CD14-positive monocyte (primary cell): ENCODE results near the gene C2CD5. TPM values are rescaled to one million over a fixed set of nuclear protein-coding genes. Genes with fewer than 3 reads are reported as not detected.

ENCODE experiments used
- DNase-seq, 3 donors: peaks; one replicate each; pipeline ENCODE4 v3.0.0-alpha.2; 2011 to 2022
- H2AFZ ChIP-seq: 2 replicates; pipeline ENCODE4 v1.6.0; 2012; ENCODE audit warnings: mild to moderate bottlenecking, low read depth, low read length, inconsistent platforms; ENCODE audit not compliant: insufficient read depth, poor library complexity, severe bottlenecking
- H3K27ac ChIP-seq, 2 donors: 1 replicate in 1 of 2; 2 replicates in 1 of 2; pipeline ENCODE4 v1.5.1; 2012 to 2013; ENCODE audit warnings: low read length in 2 of 2, control low read depth in 1 of 2, inconsistent platforms in 1 of 2, low read depth in 1 of 2, mild to moderate bottlenecking in 1 of 2
- H3K27me3 ChIP-seq, 2 donors: one replicate each; pipeline versions ENCODE4 v1.6.0 to v1.6.1; 2011 to 2013; ENCODE audit warnings: low read length in 2 of 2; ENCODE audit not compliant: control insufficient read depth in 2 of 2, insufficient read depth in 2 of 2
- H3K36me3 ChIP-seq, 2 donors: replicated peaks in 1 of 2; 1 replicate in 1 of 2; 2 replicates in 1 of 2; pipeline versions ENCODE4 v1.5.1 to v1.6.1; 2012 to 2013; ENCODE audit warnings: low read length in 2 of 2, control low read depth in 1 of 2, inconsistent platforms in 1 of 2, mild to moderate bottlenecking in 1 of 2; ENCODE audit not compliant: insufficient read depth in 2 of 2, control insufficient read depth in 1 of 2
- H3K4me1 ChIP-seq, 2 donors: 1 replicate in 1 of 2; 2 replicates in 1 of 2; pipeline versions ENCODE4 v1.5.1 to v1.6.1; 2012 to 2013; ENCODE audit warnings: low read length in 2 of 2, control low read depth in 1 of 2, inconsistent platforms in 1 of 2, mild to moderate bottlenecking in 1 of 2, moderate library complexity in 1 of 2; ENCODE audit not compliant: insufficient read depth in 2 of 2, control insufficient read depth in 1 of 2
- H3K4me2 ChIP-seq: replicated peaks from 2 replicates; pipeline ENCODE3; 2012; ENCODE audit warnings: low read length, moderate library complexity, mild to moderate bottlenecking; ENCODE audit not compliant: poor library complexity, severe bottlenecking; ENCODE audit errors: extremely low read depth
- H3K4me3 ChIP-seq, 3 experiments: fragments of 200-600 bp in 1 of 3; sonication (generic) in 1 of 3; replicated peaks in 1 of 3; 1 replicate in 2 of 3; 2 replicates in 1 of 3; pipeline ENCODE4 v1.5.1; 2011 to 2013; ENCODE audit warnings: low read length in 3 of 3, mild to moderate bottlenecking in 3 of 3, control low read depth in 2 of 3, low read depth in 2 of 3, inconsistent platforms in 1 of 3, moderate library complexity in 1 of 3
- H3K79me2 ChIP-seq: 2 replicates; pipeline ENCODE4 v1.6.0; 2012; ENCODE audit warnings: mild to moderate bottlenecking, control low read depth, inconsistent platforms, low read length, moderate library complexity; ENCODE audit not compliant: insufficient read depth
- H3K9ac ChIP-seq: 2 replicates; pipeline ENCODE4 v1.6.0; 2017; ENCODE audit warnings: low read length, mild to moderate bottlenecking; ENCODE audit not compliant: insufficient read depth, poor library complexity, severe bottlenecking
- H3K9me3 ChIP-seq, 2 donors: replicated peaks in 1 of 2; 1 replicate in 1 of 2; 2 replicates in 1 of 2; pipeline versions ENCODE4 v1.5.1 to v1.6.1; 2012 to 2013; ENCODE audit warnings: low read length in 2 of 2, control low read depth in 1 of 2; ENCODE audit not compliant: control insufficient read depth in 1 of 2, insufficient read depth in 1 of 2
- H4K20me1 ChIP-seq: 2 replicates; pipeline ENCODE4 v1.6.0; 2012; ENCODE audit warnings: mild to moderate bottlenecking, low read length, control low read depth, moderate library complexity; ENCODE audit not compliant: insufficient read depth
- H3K27ac Mint-ChIP-seq, 7 donors: one replicate each; pipeline ENCODE4 v1.8.0; 2020; ENCODE audit warnings: mild to moderate bottlenecking in 7 of 7, mixed read lengths in 7 of 7, moderate library complexity in 6 of 7, inconsistent platforms in 2 of 7
- H3K27me3 Mint-ChIP-seq, 3 donors: one replicate each; pipeline ENCODE4 v1.8.0; 2021 to 2022; ENCODE audit warnings: low read depth in 3 of 3, mild to moderate bottlenecking in 3 of 3, mixed read lengths in 3 of 3, moderate library complexity in 3 of 3, inconsistent platforms in 1 of 3
- H3K36me3 Mint-ChIP-seq, 2 donors: one replicate each; pipeline ENCODE4 v1.8.0; 2020; ENCODE audit warnings: mixed read lengths in 2 of 2, inconsistent platforms in 1 of 2, mild to moderate bottlenecking in 1 of 2
- H3K4me1 Mint-ChIP-seq: one replicate; pipeline ENCODE4 v1.8.0; 2020; ENCODE audit warnings: mild to moderate bottlenecking, mixed read lengths
- H3K4me3 Mint-ChIP-seq, 2 donors: one replicate each; pipeline ENCODE4 v1.8.0; 2020; ENCODE audit warnings: mild to moderate bottlenecking in 2 of 2, mixed read lengths in 2 of 2, moderate library complexity in 1 of 2
- H3K9me3 Mint-ChIP-seq, 7 donors: one replicate each; pipeline ENCODE4 v1.8.0; 2020 to 2022; ENCODE audit warnings: mixed read lengths in 7 of 7, mild to moderate bottlenecking in 6 of 7, moderate library complexity in 6 of 7, inconsistent platforms in 2 of 7
- CTCF ChIP-seq: fragments of 200-600 bp; IDR thresholded peaks from one replicate; pipeline ENCODE4 v1.8.0; 2022; ENCODE audit warnings: antibody characterized with exemption, mild to moderate bottlenecking
- WGBS: methylation state at CpG from one replicate; pipeline ENCODE4 v1.1.5; 2013; ENCODE audit warnings: missing lambda C conversion rate; ENCODE audit not compliant: insufficient coverage; 5-methylcytosine and 5-hydroxymethylcytosine counted together
- intact Hi-C, 2 donors: fragments of 100-400 bp; cut with micrococcal nuclease; formaldehyde crosslinking; loops; one replicate each; pipeline versions ENCODE4 v1.15.0 to v1.15.1; 2023
- polyA plus RNA-seq, 3 donors: library from polyadenylated mRNA; depleted of rRNA in 1 of 3; unstranded in 2 of 3; stranded (reverse) in 1 of 3; fragments of 300-500 nt in 2 of 3; fragments of >200 nt in 1 of 3; fragmentation: Illumina TruSeq in 2 of 3; gene quantifications; 1 replicate in 2 of 3; 2 replicates in 1 of 3; pipeline ENCODE4 v1.2.3, GENCODE V29; 2012 to 2021

The C2CD5 gene
- polyA plus RNA-seq, 3 donors = 13.0 to 22.8 (median 13.6) TPM

DNA sequence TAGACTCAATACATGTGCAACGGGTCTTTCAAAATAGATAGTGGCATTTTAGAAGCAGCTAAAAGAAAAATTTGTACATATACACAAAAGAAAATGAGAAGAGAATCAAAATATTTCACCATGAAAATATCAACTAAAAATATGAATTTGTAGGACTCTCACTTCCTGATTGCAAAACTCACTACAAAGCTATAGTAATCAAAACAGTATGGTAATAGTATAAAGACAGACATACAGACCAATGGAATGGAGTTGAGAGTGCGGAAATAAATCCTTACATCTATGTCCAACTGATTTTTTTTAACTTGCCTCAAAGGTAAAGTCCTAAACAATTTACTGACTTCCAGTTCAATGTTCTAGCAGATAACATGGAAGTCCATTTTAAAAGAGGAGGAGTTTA lies 13.1 kb downstream of the C2CD5 start:
- Histone ChIP-seq H3K27ac (no peak overlapping the region), H3K4me1 (no peaks in the 10 kb centered on the region), H4K20me1 (peaks cover 9% of the 10 kb centered on the region), H3K36me3 (peaks cover 42 to 75% of the 10 kb centered on the region in 2 donors), H2AFZ (no peak overlapping the region), H3K4me3 (no peak overlapping the region), H3K27me3 (no peaks in the 10 kb centered on the region), H3K9me3 (peaks cover 3 to 10% of the 10 kb centered on the region in 2 donors), H3K4me2 (no peak overlapping the region), H3K9ac (no peak overlapping the region), H3K79me2 (peaks cover 24% of the 10 kb centered on the region)
- intact Hi-C loops = loop anchor here in 1 of 2 donors (2.0 kb wide), 1 partner anchor 16 kb away; no protein-coding TSS in a partner anchor
- Mint-ChIP-seq H3K4me3 (no peak overlapping the region), H3K36me3 (peaks cover 39 to 50% of the 10 kb centered on the region in 2 donors), H3K27ac (no peak overlapping the region), H3K9me3 (peaks cover 3 to 12% (median 10%) of the 10 kb centered on the region in 7 donors), H3K27me3 (no peaks in the 10 kb centered on the region), H3K4me1 (peaks cover 4% of the 10 kb centered on the region)
- no CpG with 5 or more reads among the region's 2 CpGs for WGBS
- TF ChIP-seq CTCF = no peak
- DNase-seq = no peak

- WGBS = no CpG with 5 or more reads among the region's 3 CpGs
- Mint-ChIP-seq H3K9me3 (peaks cover 3 to 12% (median 10%) of the 10 kb centered on the region in 7 donors), H3K4me1 (peaks cover 7% of the 10 kb centered on the region), H3K27ac (peak overlapping the region in 4 of 7 donors; percentile 45 to 79 (median 67)), H3K27me3 (no peaks in the 10 kb centered on the region), H3K36me3 (peaks cover 41 to 54% of the 10 kb centered on the region in 2 donors), H3K4me3 (no peak overlapping the region)
- peaks cover 11% of the 10 kb centered on the region for H3K79me2 ChIP-seq
- H3K9me3 ChIP-seq = peaks cover 3 to 10% of the 10 kb centered on the region in 2 donors
- no peaks in the 10 kb centered on the region for H3K27me3 ChIP-seq
- H3K9ac ChIP-seq = no peak overlapping the region
- TF ChIP-seq CTCF = peak; percentile 74
- no peak overlapping the region for H2AFZ ChIP-seq
- H3K27ac ChIP-seq = peak overlapping the region in 1 of 2 donors; percentile 49
- intact Hi-C loops = loop anchor here in 1 of 2 donors (2.0 kb wide), 1 partner anchor 17 kb away; no protein-coding TSS in a partner anchor
- H3K4me3 ChIP-seq = no peak overlapping the region
- peak; percentile 23 to 53 (median 51) for DNase-seq
- peaks cover 0 to 6% of the 10 kb centered on the region in 2 donors for H3K4me1 ChIP-seq
- H3K36me3 ChIP-seq = peaks cover 56 to 86% of the 10 kb centered on the region in 2 donors
- no peak overlapping the region for H3K4me2 ChIP-seq
- peaks cover 9% of the 10 kb centered on the region for H4K20me1 ChIP-seq
Observed at GRCh38 chr12:22529281-22530060, 14.9 kb downstream of the C2CD5 start.
